Spleen (tissue), 11 donors: ENCODE measurements around the gene IPO9. TPM values are rescaled to one million over a fixed set of nuclear protein-coding genes. Genes with fewer than 3 reads are reported as not detected.
"Not testable (repeated sequence)": the region's sequence is repeated elsewhere in the genome, so short reads cannot be mapped to it uniquely, and the experiment has no call there.

Source experiments
- DNase-seq: peaks from one replicate; pipeline ENCODE4 v3.0.0-alpha.2; 2020
- H3K27ac ChIP-seq, 8 donors: fragments of 200-600 bp; sonication (generic) in 7 of 8; 1 replicate in 4 of 8; 2 replicates in 4 of 8; pipeline versions ENCODE4 v1.5.0 to v1.8.0; 2016 to 2021; ENCODE audit warnings: inconsistent platforms in 4 of 8, mild to moderate bottlenecking in 4 of 8, moderate library complexity in 1 of 8
- H3K27me3 ChIP-seq, 7 donors: fragments of 200-600 bp; sonication (generic) in 6 of 7; replicated peaks in 1 of 7; 1 replicate in 4 of 7; 2 replicates in 3 of 7; pipeline versions ENCODE4 v1.5.0 to v1.8.0; 2016 to 2021; ENCODE audit warnings: inconsistent platforms in 3 of 7, mild to moderate bottlenecking in 1 of 7
- H3K36me3 ChIP-seq, 6 donors: fragments of 200-600 bp; sonication (generic) in 5 of 6; 1 replicate in 4 of 6; 2 replicates in 2 of 6; pipeline versions ENCODE4 v1.5.0 to v1.8.0; 2016 to 2021; ENCODE audit warnings: inconsistent platforms in 2 of 6
- H3K4me1 ChIP-seq, 6 donors: fragments of 200-600 bp; sonication (generic) in 5 of 6; 1 replicate in 3 of 6; 2 replicates in 3 of 6; pipeline versions ENCODE4 v1.5.0 to v1.8.0; 2016 to 2021; ENCODE audit warnings: inconsistent platforms in 3 of 6
- H3K4me3 ChIP-seq, 8 donors: fragments of 200-600 bp; sonication (generic) in 7 of 8; 1 replicate in 4 of 8; 2 replicates in 4 of 8; pipeline versions ENCODE4 v1.5.0 to v1.8.0; 2016 to 2021; ENCODE audit warnings: inconsistent platforms in 4 of 8, mild to moderate bottlenecking in 4 of 8, moderate library complexity in 2 of 8
- H3K9me3 ChIP-seq, 8 donors: fragments of 200-600 bp; sonication (generic) in 7 of 8; 1 replicate in 4 of 8; 2 replicates in 4 of 8; pipeline versions ENCODE4 v1.5.0 to v1.8.0; 2016 to 2021; ENCODE audit warnings: inconsistent platforms in 4 of 8
- POLR2A ChIP-seq, 3 donors: fragments of 450-650 bp; IDR thresholded peaks; one replicate each; pipeline ENCODE4 v1.5.1; 2017; ENCODE audit warnings: antibody characterized with exemption in 3 of 3, mild to moderate bottlenecking in 1 of 3
- POLR2AphosphoS5 ChIP-seq, 3 donors: sonication (generic); formaldehyde crosslinking; IDR thresholded peaks; one replicate each; pipeline ENCODE4 v1.5.1; 2017; ENCODE audit warnings: antibody characterized with exemption in 3 of 3
- WGBS, 5 donors: extraction: QIAGEN DNeasy Blood & Tissue Kit in 3 of 5; methylation state at CpG; one replicate each; pipeline versions ENCODE4 v1.1.5 to v1.1.7; 2013 to 2018; 5-methylcytosine and 5-hydroxymethylcytosine counted together
- intact Hi-C: fragments of 100-400 bp; cut with DNase I; formaldehyde crosslinking; loops from one replicate; pipeline ENCODE4 v1.15.0; 2023; ENCODE audit warnings: low total_unique reads
- polyA plus RNA-seq, 3 donors: library from polyadenylated mRNA; stranded (reverse); fragments of 200-250 nt; gene quantifications; one replicate each; pipeline ENCODE4 v1.2.1, GENCODE V29; 2013
- total RNA-seq, 7 donors: library from RNA; depleted of rRNA in 3 of 7; stranded (reverse); fragments of >200 nt in 3 of 7; fragmentation: NEBNext Ultra II Directional in 4 of 7; extraction: Animal tissue kit (Norgen Biotek cat#: 25700) in 4 of 7; gene quantifications; one replicate each; pipeline versions ENCODE4 v1.1.0 to v1.2.1, GENCODE V29; 2016 to 2021
- TF ChIP-seq, protein P1 (sequence below), 11 experiments: fragments of 200-600 bp in 7 of 11; fragments of 450-650 bp in 4 of 11; sonication (generic) in 4 of 11; IDR thresholded peaks in 8 of 11; conservative IDR thresholded peaks in 3 of 11; 1 replicate in 7 of 11; 2 replicates in 4 of 11; pipeline versions ENCODE4 v1.4.0 to v1.8.0; 2016 to 2021; ENCODE audit warnings: antibody characterized with exemption in 11 of 11, inconsistent platforms in 4 of 11, mild to moderate bottlenecking in 1 of 11
- donor health status: healthy with polysubstance abuse.
- donor health status: DM: no; HTN: no; CAD: no; lungs with moderate emphysema.
- donor health status: DM: no; HTN: no; CAD: no.
- donor health status: Bipolar disorder and iron deficiency.
- donor health status: healthy.
- donor health status: DM: no; HTN: no; CAD: no.
- donor health status: DM: yes; HTN: yes; CAD: no.

The IPO9 gene
- total and polyA plus RNA-seq, 10 donors: 13.8 to 35.7 (median 27.1) TPM

GRCh38 chr1:201850053-201850397, 21.1 kb downstream of the IPO9 start:
- no peak for DNase-seq
- 44 to 71% (median 68%) methylated on average over 1 of the region's 1 CpG for WGBS, 5 donors
- Histone ChIP-seq H3K36me3 (peaks cover 0 to 86% (median 70%) of the 10 kb centered on the region in 6 donors), H3K27me3 (no peaks in the 10 kb centered on the region), H3K4me1 (peaks cover 0 to 14% (median 0%) of the 10 kb centered on the region in 6 donors), H3K9me3 (no peaks in the 10 kb centered on the region), H3K4me3 (no peak overlapping the region), H3K27ac (no peak overlapping the region)
- intact Hi-C loops: no loop called here
- TF ChIP-seq POLR2A (IDR thresholded peaks at IDR 0.05) (no peak), POLR2AphosphoS5 (IDR thresholded peaks at IDR 0.05) (no peak)
- TF ChIP-seq, protein P1, sequence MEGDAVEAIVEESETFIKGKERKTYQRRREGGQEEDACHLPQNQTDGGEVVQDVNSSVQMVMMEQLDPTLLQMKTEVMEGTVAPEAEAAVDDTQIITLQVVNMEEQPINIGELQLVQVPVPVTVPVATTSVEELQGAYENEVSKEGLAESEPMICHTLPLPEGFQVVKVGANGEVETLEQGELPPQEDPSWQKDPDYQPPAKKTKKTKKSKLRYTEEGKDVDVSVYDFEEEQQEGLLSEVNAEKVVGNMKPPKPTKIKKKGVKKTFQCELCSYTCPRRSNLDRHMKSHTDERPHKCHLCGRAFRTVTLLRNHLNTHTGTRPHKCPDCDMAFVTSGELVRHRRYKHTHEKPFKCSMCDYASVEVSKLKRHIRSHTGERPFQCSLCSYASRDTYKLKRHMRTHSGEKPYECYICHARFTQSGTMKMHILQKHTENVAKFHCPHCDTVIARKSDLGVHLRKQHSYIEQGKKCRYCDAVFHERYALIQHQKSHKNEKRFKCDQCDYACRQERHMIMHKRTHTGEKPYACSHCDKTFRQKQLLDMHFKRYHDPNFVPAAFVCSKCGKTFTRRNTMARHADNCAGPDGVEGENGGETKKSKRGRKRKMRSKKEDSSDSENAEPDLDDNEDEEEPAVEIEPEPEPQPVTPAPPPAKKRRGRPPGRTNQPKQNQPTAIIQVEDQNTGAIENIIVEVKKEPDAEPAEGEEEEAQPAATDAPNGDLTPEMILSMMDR (IDR thresholded peaks at IDR 0.05 in 8 of 11, conservative IDR thresholded peaks at IDR 0.05 in 3 of 11): no peak

- peaks cover 0 to 100% (median 86%) of the 10 kb centered on the region in 6 donors for H3K36me3 ChIP-seq
- H3K9me3 ChIP-seq: no peaks in the 10 kb centered on the region
- no peak overlapping the region for H3K4me3 ChIP-seq
- DNase-seq: no peak
- TF ChIP-seq POLR2AphosphoS5 (IDR thresholded peaks at IDR 0.05): no peak
- WGBS, 5 donors: 86 to 100% (median 90%) methylated on average over 1 of the region's 1 CpG
- no peaks in the 10 kb centered on the region for H3K4me1 ChIP-seq
- H3K27me3 ChIP-seq: no peaks in the 10 kb centered on the region
- intact Hi-C loops: no loop called here
- no peak overlapping the region for H3K27ac ChIP-seq
These were observed 23.0 kb downstream of the IPO9 start for GRCh38 chr1:201851949-201852348.

- intact Hi-C loops, H3K4me3 ChIP-seq: not testable (repeated sequence)
These were observed 27.8 kb downstream of the IPO9 start for GRCh38 chr1:201856722-201857121.

GRCh38 chr1:201859424-201859823, 30.5 kb downstream of the IPO9 start:
- no peaks in the 10 kb centered on the region for H3K27me3 ChIP-seq
- 75 to 92% (median 81%) methylated on average over 5 of the region's 5 CpGs for WGBS, 5 donors
- no peaks in the 10 kb centered on the region for H3K4me1 ChIP-seq
- DNase-seq: no peak
- peaks cover 6 to 100% (median 75%) of the 10 kb centered on the region in 6 donors for H3K36me3 ChIP-seq
- H3K4me3 ChIP-seq: no peak overlapping the region
- intact Hi-C loops: no loop called here
- TF ChIP-seq, protein P1 (IDR thresholded peaks at IDR 0.05 in 8 of 11, conservative IDR thresholded peaks at IDR 0.05 in 3 of 11): no peak
- TF ChIP-seq POLR2A (IDR thresholded peaks at IDR 0.05): no peak
- no peak for TF ChIP-seq POLR2AphosphoS5 (IDR thresholded peaks at IDR 0.05)
- H3K9me3 ChIP-seq: no peaks in the 10 kb centered on the region
- peak overlapping the region in 1 of 8 donors; percentile 27 for H3K27ac ChIP-seq

More at GRCh38 chr1:201856722-201857121, 27.8 kb downstream of the IPO9 start:
- not testable (repeated sequence) for H3K4me1 ChIP-seq, H3K27ac ChIP-seq, H3K27me3 ChIP-seq, H3K9me3 ChIP-seq, DNase-seq
- H3K36me3 ChIP-seq: peaks cover 6 to 100% (median 86%) of the 10 kb centered on the region in 6 donors
- 95 to 100% (median 96%) methylated on average over 2 of the region's 2 CpGs for WGBS, 5 donors

DNA sequence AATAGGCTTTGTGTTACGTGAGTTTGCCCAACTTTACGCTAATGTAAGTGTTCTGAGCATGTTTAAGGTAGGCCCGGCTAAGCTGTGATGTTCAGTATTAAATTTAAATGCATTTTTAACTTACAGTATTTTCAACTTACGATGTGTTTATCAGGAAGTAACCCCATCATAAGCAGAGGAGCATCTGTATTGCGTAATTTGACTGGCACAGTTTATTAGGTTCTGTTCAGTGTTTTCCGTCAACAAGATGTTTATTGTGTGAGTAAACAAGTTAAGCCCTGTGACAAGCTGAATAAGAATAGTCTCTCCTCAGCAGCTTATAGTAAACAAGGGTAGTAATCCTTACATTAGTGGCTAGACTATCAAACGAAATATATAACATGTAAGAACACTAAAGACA, 32.5 kb downstream of the IPO9 start:
- intact Hi-C loops: no loop called here
- no peak for TF ChIP-seq POLR2AphosphoS5 (IDR thresholded peaks at IDR 0.05)
- TF ChIP-seq, protein P1 (IDR thresholded peaks at IDR 0.05 in 8 of 11, conservative IDR thresholded peaks at IDR 0.05 in 3 of 11): no peak
- no peak for TF ChIP-seq POLR2A (IDR thresholded peaks at IDR 0.05)
- DNase-seq: no peak
- no peaks in the 10 kb centered on the region for H3K27me3 ChIP-seq
- no peaks in the 10 kb centered on the region for H3K4me1 ChIP-seq
- no peak overlapping the region for H3K4me3 ChIP-seq
- H3K9me3 ChIP-seq: no peaks in the 10 kb centered on the region
- no peak overlapping the region for H3K27ac ChIP-seq
- peaks cover 6 to 100% (median 62%) of the 10 kb centered on the region in 6 donors for H3K36me3 ChIP-seq
- 89 to 95% (median 94%) methylated on average over 7 of the region's 7 CpGs for WGBS, 5 donors
